ENCODE data around the gene AMOTL2. TPM values are rescaled to one million over a fixed set of nuclear protein-coding genes. Genes with fewer than 3 reads are reported as not detected.
A peak's percentile ranks its signal among the peaks of the same experiment; 100 is the strongest.

The AMOTL2 gene
- total and polyA plus RNA-seq, 2 donors, result 3.6 to 7.3 TPM

- Histone ChIP-seq H3K9me3 (ENCODE audit: control insufficient read depth in 2 of 2, insufficient read depth in 1 of 2, low read length in 1 of 2) (no peaks in the 10 kb centered on the region), H3K27ac (ENCODE audit: low read depth in 1 of 2, low read length in 1 of 2) (no peak overlapping the region), H3K4me1 (ENCODE audit: control insufficient read depth in 2 of 2, insufficient read depth in 2 of 2, low read length in 2 of 2) (peaks cover 0 to 9% of the 10 kb centered on the region in 2 donors), H3K36me3 (ENCODE audit: control insufficient read depth in 2 of 2, insufficient read depth in 2 of 2, low read length in 1 of 2) (no peaks in the 10 kb centered on the region), H3K27me3 (ENCODE audit: control insufficient read depth in 2 of 2, insufficient read depth in 1 of 2, low read length in 1 of 2) (peaks cover 21 to 54% of the 10 kb centered on the region in 2 donors), H3K4me3 (ENCODE audit: low read length in 2 of 2) (no peak overlapping the region)
- DNase-seq (ENCODE audit: low read depth in 6 of 9, low spot score in 9 of 9), result no peak
- WGBS, result 92% methylated on average over 5 of the region's 5 CpGs
These were observed 62.6 kb downstream of the AMOTL2 start for GRCh38 chr3:134311693-134312071.

- Histone ChIP-seq H3K4me3 (ENCODE audit: low read length in 2 of 2) (no peak overlapping the region), H3K27ac (ENCODE audit: low read depth in 1 of 2, low read length in 1 of 2) (no peak overlapping the region), H3K27me3 (ENCODE audit: control insufficient read depth in 2 of 2, insufficient read depth in 1 of 2, low read length in 1 of 2) (peaks cover 21 to 56% of the 10 kb centered on the region in 2 donors), H3K36me3 (ENCODE audit: control insufficient read depth in 2 of 2, insufficient read depth in 2 of 2, low read length in 1 of 2) (no peaks in the 10 kb centered on the region), H3K4me1 (ENCODE audit: control insufficient read depth in 2 of 2, insufficient read depth in 2 of 2, low read length in 2 of 2) (peaks cover 0 to 9% of the 10 kb centered on the region in 2 donors), H3K9me3 (ENCODE audit: control insufficient read depth in 2 of 2, insufficient read depth in 1 of 2, low read length in 1 of 2) (no peaks in the 10 kb centered on the region)
- no peak for DNase-seq (ENCODE audit: low read depth in 6 of 9, low spot score in 9 of 9)
- 91% methylated on average over 2 of the region's 2 CpGs for WGBS
These were observed 63.0 kb downstream of the AMOTL2 start for GRCh38 chr3:134311265-134311664.

GRCh38 chr3:134309987-134310700, 64.1 kb downstream of the AMOTL2 start:
- Histone ChIP-seq H3K27ac (ENCODE audit: low read depth in 1 of 2, low read length in 1 of 2) (no peak overlapping the region), H3K27me3 (ENCODE audit: control insufficient read depth in 2 of 2, insufficient read depth in 1 of 2, low read length in 1 of 2) (peaks cover 21 to 52% of the 10 kb centered on the region in 2 donors), H3K4me1 (ENCODE audit: control insufficient read depth in 2 of 2, insufficient read depth in 2 of 2, low read length in 2 of 2) (peaks cover 0 to 9% of the 10 kb centered on the region in 2 donors), H3K36me3 (ENCODE audit: control insufficient read depth in 2 of 2, insufficient read depth in 2 of 2, low read length in 1 of 2) (no peaks in the 10 kb centered on the region), H3K4me3 (ENCODE audit: low read length in 2 of 2) (no peak overlapping the region), H3K9me3 (ENCODE audit: control insufficient read depth in 2 of 2, insufficient read depth in 1 of 2, low read length in 1 of 2) (no peaks in the 10 kb centered on the region)
- no peak for DNase-seq (ENCODE audit: low read depth in 6 of 9, low spot score in 9 of 9)
- WGBS, result 78% methylated on average over 9 of the region's 9 CpGs

- Histone ChIP-seq H3K27me3 (ENCODE audit: control insufficient read depth in 2 of 2, insufficient read depth in 1 of 2, low read length in 1 of 2) (peaks cover 11 to 35% of the 10 kb centered on the region in 2 donors), H3K4me1 (ENCODE audit: control insufficient read depth in 2 of 2, insufficient read depth in 2 of 2, low read length in 2 of 2) (peaks cover 0 to 4% of the 10 kb centered on the region in 2 donors), H3K4me3 (ENCODE audit: low read length in 2 of 2) (no peak overlapping the region), H3K9me3 (ENCODE audit: control insufficient read depth in 2 of 2, insufficient read depth in 1 of 2, low read length in 1 of 2) (no peaks in the 10 kb centered on the region), H3K27ac (ENCODE audit: low read depth in 1 of 2, low read length in 1 of 2) (peak overlapping the region in 1 of 2 donors; percentile 40), H3K36me3 (ENCODE audit: control insufficient read depth in 2 of 2, insufficient read depth in 2 of 2, low read length in 1 of 2) (no peaks in the 10 kb centered on the region)
- peak; percentile 38 to 83 (median 60) for DNase-seq (ENCODE audit: low read depth in 6 of 9, low spot score in 9 of 9)
- WGBS, result 24% methylated on average over 11 of the region's 11 CpGs
These were observed 65.8 kb downstream of the AMOTL2 start for GRCh38 chr3:134308350-134308891.

- Histone ChIP-seq H3K4me1 (ENCODE audit: control insufficient read depth in 2 of 2, insufficient read depth in 2 of 2, low read length in 2 of 2) (peaks cover 0 to 4% of the 10 kb centered on the region in 2 donors), H3K27me3 (ENCODE audit: control insufficient read depth in 2 of 2, insufficient read depth in 1 of 2, low read length in 1 of 2) (peaks cover 3 to 25% of the 10 kb centered on the region in 2 donors), H3K9me3 (ENCODE audit: control insufficient read depth in 2 of 2, insufficient read depth in 1 of 2, low read length in 1 of 2) (no peaks in the 10 kb centered on the region), H3K4me3 (ENCODE audit: low read length in 2 of 2) (no peak overlapping the region), H3K36me3 (ENCODE audit: control insufficient read depth in 2 of 2, insufficient read depth in 2 of 2, low read length in 1 of 2) (no peaks in the 10 kb centered on the region), H3K27ac (ENCODE audit: low read depth in 1 of 2, low read length in 1 of 2) (no peak overlapping the region)
- DNase-seq (ENCODE audit: low read depth in 6 of 9, low spot score in 9 of 9), result no peak
- 49% methylated on average over 2 of the region's 2 CpGs for WGBS
These were observed 66.8 kb downstream of the AMOTL2 start for GRCh38 chr3:134307425-134307824.

- WGBS, result 88% methylated on average over 7 of the region's 7 CpGs
- peaks cover 0 to 14% of the 10 kb centered on the region in 2 donors for H3K27me3 ChIP-seq (ENCODE audit: control insufficient read depth in 2 of 2, insufficient read depth in 1 of 2, low read length in 1 of 2)
- H3K4me1 ChIP-seq (ENCODE audit: control insufficient read depth in 2 of 2, insufficient read depth in 2 of 2, low read length in 2 of 2), result peaks cover 0 to 4% of the 10 kb centered on the region in 2 donors
- no peak for DNase-seq (ENCODE audit: low read depth in 6 of 9, low spot score in 9 of 9)
- H3K4me3 ChIP-seq (ENCODE audit: low read length in 2 of 2), result no peak overlapping the region
- no peaks in the 10 kb centered on the region for H3K9me3 ChIP-seq (ENCODE audit: control insufficient read depth in 2 of 2, insufficient read depth in 1 of 2, low read length in 1 of 2)
- H3K36me3 ChIP-seq (ENCODE audit: control insufficient read depth in 2 of 2, insufficient read depth in 2 of 2, low read length in 1 of 2), result no peaks in the 10 kb centered on the region
- H3K27ac ChIP-seq (ENCODE audit: low read depth in 1 of 2, low read length in 1 of 2), result no peak overlapping the region
These were observed 67.9 kb downstream of the AMOTL2 start for GRCh38 chr3:134306320-134306719.

Other genes starting within 250 kb of the AMOTL2 start
- 40.9 TPM for gene RYK, start 123.6 kb downstream of the AMOTL2 start, total RNA-seq
- 53.6 TPM for gene RYK, start 123.6 kb downstream of the AMOTL2 start, polyA plus RNA-seq
- 41.2 TPM for gene ANAPC13, start 111.5 kb upstream of the AMOTL2 start, total RNA-seq
- 83.9 TPM for gene ANAPC13, start 111.5 kb upstream of the AMOTL2 start, polyA plus RNA-seq
- 31.7 TPM for gene CEP63, start 111.6 kb upstream of the AMOTL2 start, total RNA-seq
- gene CEP63, start 111.6 kb upstream of the AMOTL2 start, polyA plus RNA-seq, result 37.1 TPM

Measured in thymus (tissue), 11 donors.